NCI-H345 treated with DMSO at 0.1 percent for 48 hours (cell line): ENCODE results near the gene SLCO4C1.

Source experiments
- DNase-seq: peaks from one replicate; lab custom pipeline; 2025; ENCODE audit not compliant: unreplicated experiment; lab: John Stamatoyannopoulos, UW

The SLCO4C1 gene

GRCh38 chr5:102271759-102272158, 24.3 kb downstream of the SLCO4C1 start:
- no peak for DNase-seq

DNA sequence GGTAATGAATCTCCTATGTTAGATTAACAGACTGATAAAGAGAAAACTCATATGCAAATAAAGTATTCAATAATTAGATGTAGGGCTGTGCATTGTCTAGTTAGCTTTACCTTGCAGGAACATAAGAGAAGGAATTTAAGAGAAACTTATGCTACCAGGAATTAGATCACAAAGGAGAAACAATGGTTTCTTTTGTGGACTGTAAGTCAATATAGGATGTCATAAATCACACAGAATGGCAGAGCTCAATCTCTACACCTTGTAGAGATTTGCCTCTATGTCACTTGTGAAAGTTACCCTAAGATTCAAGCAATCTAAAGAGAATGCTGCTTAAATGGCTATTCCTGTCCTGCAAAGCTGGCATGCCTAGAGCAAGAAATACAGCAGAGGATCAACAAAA, 26.0 kb downstream of the SLCO4C1 start:
- no peak for DNase-seq

DNA sequence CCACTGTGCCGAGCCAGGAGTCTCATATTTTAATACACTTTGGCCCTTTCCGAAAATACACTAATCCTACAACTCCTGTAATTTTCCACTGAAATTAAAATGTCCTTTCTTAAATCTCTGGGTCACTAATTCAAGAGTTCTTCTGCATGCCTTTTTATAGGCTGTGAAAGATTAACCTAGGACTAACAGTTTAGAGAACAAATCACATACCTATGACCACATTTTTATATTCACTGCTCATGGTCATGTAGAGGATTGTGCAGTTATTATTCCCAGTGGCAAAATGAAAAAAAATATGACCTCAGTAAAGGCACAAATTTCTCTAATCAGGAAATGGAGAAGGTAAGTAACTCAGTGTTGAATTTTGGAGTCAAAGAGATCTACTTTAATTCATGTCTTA, 33.4 kb downstream of the SLCO4C1 start:
- DNase-seq = no peak

- no peak for DNase-seq
These were observed 46.7 kb downstream of the SLCO4C1 start for GRCh38 chr5:102249381-102249780.

DNA sequence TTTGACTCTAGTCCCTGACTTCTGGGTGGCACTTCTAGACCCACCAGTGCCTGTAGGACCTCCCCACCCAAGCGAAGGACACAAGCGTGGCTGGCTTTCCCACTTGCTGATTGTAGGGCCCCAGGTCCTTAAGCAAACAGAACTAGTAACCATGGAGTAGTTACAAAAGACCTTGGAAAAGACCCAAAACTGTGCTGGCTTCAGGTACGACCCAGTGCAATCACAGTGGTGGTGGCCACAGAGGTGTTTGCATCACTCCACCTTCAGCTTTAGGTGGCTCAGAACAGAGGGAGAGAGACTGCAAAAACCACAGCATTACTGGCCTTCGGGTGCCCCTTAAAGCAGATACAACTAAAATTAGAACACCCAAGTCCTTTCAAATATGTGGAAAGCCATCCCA, 52.9 kb downstream of the SLCO4C1 start:
- no peak for DNase-seq

DNA sequence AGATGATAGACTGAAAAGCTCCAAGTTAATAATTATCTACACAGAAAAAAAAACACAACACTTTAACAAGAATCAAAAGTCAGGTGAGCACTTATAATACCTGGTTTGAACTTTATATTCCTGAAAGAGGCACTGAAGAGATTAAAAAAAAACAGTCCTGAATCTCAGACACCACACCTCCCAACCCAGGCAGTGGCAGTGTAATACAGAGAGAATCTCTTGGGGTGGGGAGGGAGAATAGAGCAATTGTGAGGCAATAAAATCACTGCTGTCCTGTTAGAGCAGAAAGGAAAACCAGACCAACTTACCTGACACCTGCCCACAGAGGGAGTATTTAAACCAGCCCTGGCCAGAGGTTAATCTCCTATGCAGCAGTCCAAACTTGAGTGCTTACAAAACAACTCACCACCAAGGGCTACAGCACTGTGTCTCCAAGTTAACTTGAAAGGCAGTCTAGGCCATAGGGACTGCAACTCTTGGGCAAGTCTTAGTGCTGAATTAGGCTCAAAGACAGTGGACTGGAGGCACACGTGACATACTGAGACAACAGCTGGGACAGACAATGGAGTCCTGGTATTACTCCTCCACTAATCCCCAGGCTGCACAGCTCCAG, 54.2 kb downstream of the SLCO4C1 start:
- DNase-seq = no peak

DNA sequence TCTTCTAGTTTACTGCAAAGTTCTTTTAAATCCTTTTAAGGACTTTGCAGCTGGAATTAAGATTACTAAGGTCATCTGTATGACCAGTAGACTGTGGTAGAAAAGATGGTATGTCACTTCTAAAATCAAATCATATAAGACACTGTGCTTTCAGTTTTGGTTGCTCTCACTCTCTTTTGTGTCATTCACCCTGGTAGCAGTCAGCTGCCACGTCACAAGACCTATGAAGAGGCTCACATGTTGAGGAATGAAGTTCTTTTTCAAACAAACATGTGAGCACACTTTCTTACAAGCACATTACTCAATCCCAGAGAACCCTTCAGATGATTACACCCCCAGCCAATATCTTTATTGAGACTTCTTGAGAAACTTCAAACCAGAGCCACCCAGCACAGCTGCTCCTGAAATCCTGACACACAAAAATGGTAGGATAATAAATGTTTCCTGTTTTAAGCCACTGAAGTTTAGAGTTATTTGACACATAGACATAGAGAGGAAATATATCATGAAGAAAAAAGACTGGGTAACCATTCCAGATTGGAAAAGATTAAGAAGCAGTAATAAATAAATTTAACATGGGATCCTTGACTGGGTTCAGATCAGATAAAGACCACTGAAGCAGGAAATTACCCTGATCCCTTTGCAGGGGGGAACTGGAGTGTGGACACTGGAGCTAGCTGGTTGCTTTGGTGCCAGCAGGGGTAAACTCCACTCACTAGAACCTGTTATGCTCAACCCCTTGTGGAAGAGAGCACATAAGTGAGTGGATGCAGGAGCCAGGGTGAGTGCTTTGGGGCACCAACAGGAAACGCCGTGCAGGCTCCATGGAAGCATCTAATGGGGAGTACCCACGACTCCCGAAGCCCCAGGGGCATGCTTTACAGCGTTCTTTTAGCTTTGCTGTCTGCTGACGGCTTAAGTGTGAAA, 64.1 kb downstream of the SLCO4C1 start:
- DNase-seq = no peak

DNA sequence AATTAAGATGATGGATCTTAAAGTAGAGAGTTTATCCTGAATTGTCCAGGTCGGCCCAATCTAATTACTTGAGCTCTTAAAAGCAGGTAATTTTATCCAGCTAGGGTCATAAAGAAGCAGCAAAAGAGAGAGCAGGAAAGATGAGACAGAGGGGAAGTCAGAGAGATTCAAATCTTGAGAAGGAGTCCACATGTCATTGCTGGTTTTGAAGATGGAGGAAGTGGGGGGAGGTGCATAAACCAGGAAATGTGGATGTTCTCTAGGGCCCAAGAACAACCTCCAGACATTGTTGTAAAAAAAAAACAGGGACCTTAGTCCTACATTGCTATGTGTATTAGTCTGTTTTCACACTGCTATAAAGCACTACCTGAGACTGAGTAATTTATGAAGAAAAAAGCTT, 66.4 kb downstream of the SLCO4C1 start:
- no peak for DNase-seq

GRCh38 chr5:102226321-102226720, 69.8 kb downstream of the SLCO4C1 start:
- no peak for DNase-seq

GRCh38 chr5:102223542-102224477, 72.3 kb downstream of the SLCO4C1 start:
- DNase-seq = peak; percentile 9

- DNase-seq = peak; percentile 84
These were observed 73.3 kb downstream of the SLCO4C1 start for GRCh38 chr5:102222772-102223171.

- DNase-seq = no peak
These were observed 74.1 kb downstream of the SLCO4C1 start for GRCh38 chr5:102221949-102222348.

GRCh38 chr5:102218159-102218558, 77.9 kb downstream of the SLCO4C1 start:
- DNase-seq = no peak

- peak; percentile 18 for DNase-seq
These were observed 79.4 kb downstream of the SLCO4C1 start for GRCh38 chr5:102216678-102217077.

GRCh38 chr5:102211165-102211564, 84.9 kb downstream of the SLCO4C1 start:
- no peak for DNase-seq

DNA sequence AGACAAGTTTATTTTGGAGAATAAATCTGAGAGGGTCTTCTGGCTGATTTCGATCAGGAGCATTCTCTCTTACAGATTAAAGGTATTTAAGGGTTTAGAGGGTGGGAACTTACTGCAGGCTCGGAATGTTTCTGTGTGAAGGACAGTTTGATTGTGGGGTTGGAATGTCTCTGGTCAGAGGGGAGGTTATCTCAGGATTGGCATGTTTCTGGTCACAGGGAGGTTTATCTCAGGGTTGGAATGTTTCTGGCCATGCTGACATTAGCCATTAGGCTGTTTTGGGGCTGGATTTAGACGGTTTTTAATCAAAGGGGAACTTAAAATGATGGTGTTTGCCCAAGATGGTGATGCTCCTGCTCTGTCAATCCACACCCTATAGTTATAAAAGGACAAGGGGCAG, 95.2 kb downstream of the SLCO4C1 start:
- no peak for DNase-seq

DNA sequence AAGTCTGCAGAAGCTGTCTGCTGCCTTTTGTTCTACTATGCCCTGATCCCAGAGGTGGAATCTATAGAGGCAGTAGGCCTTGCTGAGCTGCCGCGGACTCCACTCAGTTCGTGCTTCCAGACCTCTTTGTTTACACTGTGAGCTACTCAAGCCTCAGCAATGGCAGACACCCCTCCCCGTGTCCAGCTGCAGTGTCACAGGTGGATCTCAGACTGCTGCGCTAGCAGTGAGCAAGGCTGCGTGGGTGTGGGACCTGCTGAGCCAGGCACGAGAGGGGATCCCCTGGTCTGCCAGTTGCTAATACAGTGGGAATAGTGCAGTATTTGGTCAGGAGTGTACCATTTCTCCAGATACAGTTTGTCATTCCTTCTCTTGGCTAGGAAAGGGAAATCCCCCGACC, 99.6 kb downstream of the SLCO4C1 start:
- DNase-seq = no peak
